Esophagus squamous epithelium (tissue), 5 donors: ENCODE data around the gene SYCE3. TPM values are rescaled to one million over a fixed set of nuclear protein-coding genes. Genes with fewer than 3 reads are reported as not detected.

Experiments used
- DNase-seq: peaks from one replicate; lab custom pipeline; 2025; lab: John Stamatoyannopoulos, UW
- H3K27ac ChIP-seq, 4 donors: fragments of 200-600 bp; sonication (generic); one replicate each; pipeline ENCODE4 v1.5.1; 2016 to 2019; ENCODE audit warnings: mild to moderate bottlenecking in 1 of 4
- H3K27me3 ChIP-seq, 4 donors: fragments of 200-600 bp; sonication (generic); 1 replicate in 3 of 4; 2 replicates in 1 of 4; pipeline versions ENCODE4 v1.5.1 to v1.6.0; 2017 to 2021; ENCODE audit warnings: antibody characterized with exemption in 1 of 4
- H3K36me3 ChIP-seq, 3 donors: fragments of 200-600 bp; sonication (generic); one replicate each; pipeline ENCODE4 v1.5.1; 2016 to 2019
- H3K4me1 ChIP-seq, 3 donors: fragments of 200-600 bp; sonication (generic); one replicate each; pipeline ENCODE4 v1.5.1; 2017 to 2019
- H3K4me3 ChIP-seq, 4 donors: fragments of 200-600 bp; sonication (generic); 1 replicate in 3 of 4; 2 replicates in 1 of 4; pipeline ENCODE4 v1.5.1; 2016 to 2019; ENCODE audit warnings: mild to moderate bottlenecking in 2 of 4, moderate library complexity in 1 of 4
- H3K9me3 ChIP-seq, 3 donors: fragments of 200-600 bp; sonication (generic); one replicate each; pipeline ENCODE4 v1.5.1; 2016 to 2019
- POLR2A ChIP-seq, 4 donors: fragments of 450-650 bp; IDR thresholded peaks; one replicate each; pipeline ENCODE4 v1.6.1; 2017; ENCODE audit warnings: antibody characterized with exemption in 4 of 4, mild to moderate bottlenecking in 4 of 4, moderate library complexity in 3 of 4
- WGBS, 2 donors: methylation state at CpG; one replicate each; pipeline ENCODE4 v1.1.5; 2018; 5-methylcytosine and 5-hydroxymethylcytosine counted together
- intact Hi-C: fragments of 100-400 bp; cut with DNase I; formaldehyde crosslinking; loops from one replicate; pipeline ENCODE4 v1.15.0; 2022
- total RNA-seq, 4 donors: library from RNA; depleted of rRNA; stranded (reverse); fragments of >200 nt; gene quantifications; one replicate each; pipeline ENCODE4 v1.1.0, GENCODE V29; 2016
- TF ChIP-seq, protein P1 (sequence below), 6 experiments: fragments of 450-650 bp in 4 of 6; fragments of 200-600 bp in 2 of 6; sonication (generic) in 2 of 6; IDR thresholded peaks; one replicate each; pipeline ENCODE4 v1.5.1; 2016 to 2019; ENCODE audit warnings: antibody characterized with exemption in 6 of 6, mild to moderate bottlenecking in 4 of 6, moderate library complexity in 4 of 6
- donor health status: DM: yes; HTN: yes; CAD: no.

Gene SYCE3
- total RNA-seq, 4 donors from 2014 or later, result 1.8 TPM; not detected in 3

DNA sequence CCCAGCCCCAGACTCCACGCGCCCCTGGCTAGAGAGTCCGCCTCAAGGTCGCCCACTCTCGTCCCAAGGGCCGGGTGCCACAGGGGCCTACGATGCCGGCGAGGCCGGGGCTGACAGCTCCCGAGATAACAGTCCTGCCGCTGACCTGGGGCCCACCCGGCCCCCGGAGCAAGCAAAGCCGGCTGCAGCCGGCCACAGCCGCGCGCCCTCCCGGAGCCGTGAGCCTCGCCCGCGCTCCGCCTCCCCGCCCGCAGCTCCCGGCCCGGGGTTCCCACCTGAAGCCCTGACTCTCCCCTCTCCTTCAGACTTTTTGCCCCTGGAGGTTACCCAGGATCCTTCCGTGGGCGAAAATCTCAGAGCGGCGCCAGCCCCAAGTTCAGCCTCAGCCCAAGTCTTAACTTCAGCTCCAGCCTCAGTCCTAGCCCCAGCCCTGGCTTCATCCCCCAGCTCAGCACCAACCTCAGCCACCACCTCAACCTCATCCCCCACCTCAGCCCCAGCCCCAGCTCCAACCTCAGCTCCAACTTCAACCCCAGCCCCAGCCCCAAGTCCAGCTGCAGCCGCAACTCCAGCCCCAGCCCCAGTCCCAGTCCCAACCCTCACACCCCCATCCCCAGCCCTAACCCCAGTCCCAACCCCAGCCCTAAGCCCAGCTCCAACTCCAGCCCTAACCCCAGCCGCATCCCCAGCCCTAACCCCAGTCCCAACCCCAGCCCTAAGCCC is 15.3 kb downstream of the SYCE3 start:
- H3K36me3 ChIP-seq, result no peaks in the 10 kb centered on the region
- H3K27ac ChIP-seq, result no peak overlapping the region
- WGBS, 2 donors, result 31 to 67% methylated on average over 5 to 12 of the region's 35 CpGs
- TF ChIP-seq, protein P1, sequence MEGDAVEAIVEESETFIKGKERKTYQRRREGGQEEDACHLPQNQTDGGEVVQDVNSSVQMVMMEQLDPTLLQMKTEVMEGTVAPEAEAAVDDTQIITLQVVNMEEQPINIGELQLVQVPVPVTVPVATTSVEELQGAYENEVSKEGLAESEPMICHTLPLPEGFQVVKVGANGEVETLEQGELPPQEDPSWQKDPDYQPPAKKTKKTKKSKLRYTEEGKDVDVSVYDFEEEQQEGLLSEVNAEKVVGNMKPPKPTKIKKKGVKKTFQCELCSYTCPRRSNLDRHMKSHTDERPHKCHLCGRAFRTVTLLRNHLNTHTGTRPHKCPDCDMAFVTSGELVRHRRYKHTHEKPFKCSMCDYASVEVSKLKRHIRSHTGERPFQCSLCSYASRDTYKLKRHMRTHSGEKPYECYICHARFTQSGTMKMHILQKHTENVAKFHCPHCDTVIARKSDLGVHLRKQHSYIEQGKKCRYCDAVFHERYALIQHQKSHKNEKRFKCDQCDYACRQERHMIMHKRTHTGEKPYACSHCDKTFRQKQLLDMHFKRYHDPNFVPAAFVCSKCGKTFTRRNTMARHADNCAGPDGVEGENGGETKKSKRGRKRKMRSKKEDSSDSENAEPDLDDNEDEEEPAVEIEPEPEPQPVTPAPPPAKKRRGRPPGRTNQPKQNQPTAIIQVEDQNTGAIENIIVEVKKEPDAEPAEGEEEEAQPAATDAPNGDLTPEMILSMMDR (IDR thresholded peaks at IDR 0.05), result no peak
- TF ChIP-seq POLR2A (IDR thresholded peaks at IDR 0.05), result no peak
- DNase-seq, result no peak
- H3K27me3 ChIP-seq, result peaks cover 0 to 69% (median 0%) of the 10 kb centered on the region in 4 donors
- intact Hi-C loops, result no loop called here
- H3K9me3 ChIP-seq, result no peaks in the 10 kb centered on the region
- no peak overlapping the region for H3K4me3 ChIP-seq
- H3K4me1 ChIP-seq, result peaks cover 18 to 68% (median 37%) of the 10 kb centered on the region in 3 donors

DNA sequence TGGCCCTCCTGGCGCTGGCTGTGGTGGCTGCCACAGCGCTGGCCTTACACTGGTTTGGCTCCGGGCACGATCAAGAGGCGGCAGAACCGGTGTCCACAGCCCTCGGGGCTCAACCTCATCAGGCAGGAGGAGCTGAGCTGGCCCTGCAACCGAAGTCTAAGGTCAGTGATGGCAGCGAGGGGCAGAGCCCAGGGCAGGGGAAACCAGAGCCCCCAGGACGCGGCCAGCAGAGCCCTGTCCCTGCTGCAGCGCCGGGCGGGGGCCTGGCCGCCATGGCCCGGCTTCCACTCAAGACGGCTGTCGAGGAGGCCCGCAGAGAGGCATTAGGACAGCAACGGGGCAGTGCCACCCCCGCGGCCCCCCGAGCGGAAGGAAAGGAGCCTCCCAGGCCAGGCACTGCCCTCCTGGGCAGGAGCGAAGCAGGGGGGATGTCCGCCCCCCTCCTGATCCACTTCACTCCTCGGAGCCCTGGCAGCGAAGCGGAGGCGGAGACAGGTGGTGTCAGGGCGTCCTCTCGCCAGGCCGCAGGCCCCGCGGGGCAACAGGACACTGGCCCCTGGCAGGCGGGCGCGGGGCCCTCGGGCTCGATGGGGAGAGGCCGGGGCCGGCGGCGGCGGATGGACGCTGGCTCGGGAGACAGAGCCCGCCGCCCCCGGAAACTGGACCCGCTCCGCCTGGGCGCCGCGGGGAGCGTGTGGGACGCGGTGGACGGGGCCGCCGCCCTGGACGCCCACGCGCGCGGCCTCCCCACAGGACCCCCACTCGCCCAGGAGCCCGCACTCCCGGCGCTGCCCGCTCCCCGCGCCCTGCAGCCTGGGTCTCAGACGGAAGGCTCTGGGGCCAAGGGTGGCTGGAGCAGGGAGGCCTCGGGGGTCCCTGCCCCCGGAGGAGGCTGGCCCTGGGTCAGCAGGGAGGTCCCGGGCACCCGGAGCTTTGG is 16.1 kb downstream of the SYCE3 start:
- 61% methylated on average over 10 of the region's 78 CpGs; no CpG with 5 or more reads in 1 of the 2 donors for WGBS, 2 donors
- no peak for DNase-seq
- TF ChIP-seq, protein P1 (IDR thresholded peaks at IDR 0.05), result no peak
- no peak for TF ChIP-seq POLR2A (IDR thresholded peaks at IDR 0.05)

DNA sequence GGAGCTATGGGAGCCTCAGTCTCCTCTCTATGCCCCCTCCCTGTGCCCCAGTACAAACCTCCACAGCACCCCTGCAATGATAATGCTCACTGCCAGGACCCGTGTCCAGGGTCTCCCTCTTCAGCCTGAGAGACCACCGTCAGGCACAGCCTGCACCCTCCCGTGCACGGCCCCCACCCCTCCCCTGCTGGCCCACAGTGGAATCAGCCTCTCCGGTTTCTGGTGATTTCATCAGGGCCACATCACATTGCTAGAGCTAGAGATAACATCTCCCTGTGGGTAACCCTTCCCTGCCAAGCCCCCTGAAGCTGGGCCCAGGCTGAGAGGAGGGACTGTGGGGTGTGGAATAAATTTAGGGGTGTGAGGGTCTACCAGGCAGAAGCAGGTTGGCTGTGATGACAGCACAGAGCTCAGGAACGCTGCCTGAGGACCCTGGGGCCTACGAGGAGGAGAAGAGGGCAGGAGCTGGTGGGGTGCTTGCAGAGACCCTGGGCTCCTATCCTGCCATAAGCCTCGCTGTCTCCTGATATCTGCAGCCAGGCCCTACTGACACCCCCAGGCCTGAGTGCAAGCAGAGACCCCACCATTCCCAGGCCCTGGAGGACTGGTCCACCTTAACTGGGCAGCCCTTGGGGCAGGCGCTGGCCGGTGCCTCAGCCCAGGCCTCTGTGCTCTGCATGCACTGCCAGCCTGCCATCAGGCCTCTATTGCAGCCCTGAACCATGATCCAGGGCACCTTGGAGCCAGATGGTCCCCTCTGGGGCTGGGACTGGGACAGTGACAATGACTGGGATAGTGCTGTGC is 17.0 kb downstream of the SYCE3 start, which contains the start of gene KLHDC7B:
Gene KLHDC7B, plus strand, starts transcription at position 378 of the 804 bp plus-strand sequence. Its CDS starts 345 bp downstream, at position 723.
- H3K27ac ChIP-seq, result peak within 1 kb of the TSS; percentile 70 to 94 (median 80)
- H3K4me1 ChIP-seq, result peaks cover 18 to 85% (median 49%) of the 10 kb centered on the region in 3 donors
- H3K9me3 ChIP-seq, result no peaks in the 10 kb centered on the region
- peak within 1 kb of the TSS in 1 of 4 donors; percentile 56 for H3K4me3 ChIP-seq
- H3K36me3 ChIP-seq, result no peaks in the 10 kb centered on the region
- WGBS, 2 donors, result 41 to 59% methylated on average over 5 of the region's 10 CpGs
- no peak for TF ChIP-seq POLR2A (IDR thresholded peaks at IDR 0.05)
- TF ChIP-seq, protein P1 (IDR thresholded peaks at IDR 0.05), result peak in 2 of 6 experiments; percentile 16 to 26
- intact Hi-C loops, result no loop called here
- H3K27me3 ChIP-seq, result peaks cover 0 to 59% (median 0%) of the 10 kb centered on the region in 4 donors
- no peak for DNase-seq

More for the DNA sequence above, 16.1 kb downstream of the SYCE3 start:
- H3K9me3 ChIP-seq, result no peaks in the 10 kb centered on the region
- H3K27me3 ChIP-seq, result peaks cover 0 to 67% (median 0%) of the 10 kb centered on the region in 4 donors
- intact Hi-C loops, result no loop called here
- H3K4me1 ChIP-seq, result peaks cover 18 to 76% (median 42%) of the 10 kb centered on the region in 3 donors
- no peak overlapping the region for H3K27ac ChIP-seq
- H3K36me3 ChIP-seq, result no peaks in the 10 kb centered on the region
- H3K4me3 ChIP-seq, result no peak overlapping the region

DNA sequence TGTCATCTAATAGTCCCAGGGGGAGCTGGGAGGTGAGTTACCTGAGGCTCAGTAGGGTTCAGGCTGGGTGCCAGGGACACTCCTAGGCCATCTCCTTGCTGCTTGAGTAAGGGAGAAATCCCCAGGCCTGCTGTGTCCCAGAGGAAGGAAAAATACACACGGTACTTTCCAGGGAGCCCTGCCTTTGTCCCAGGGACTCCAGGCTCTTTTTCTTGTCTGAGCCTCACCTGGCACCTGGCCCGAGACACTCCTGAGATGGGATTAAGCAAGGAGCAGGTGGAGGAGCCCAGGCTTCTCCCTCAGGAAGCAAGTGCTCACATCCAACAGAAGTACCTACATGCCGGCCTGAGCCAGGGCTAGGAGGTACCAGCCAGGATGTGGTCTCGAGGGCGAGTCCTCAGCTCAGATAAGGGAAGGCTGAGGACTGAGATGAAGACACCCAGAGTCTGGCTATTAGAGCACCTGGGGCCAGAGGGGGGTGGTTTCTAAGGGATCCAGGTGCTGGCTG is 17.9 kb downstream of the SYCE3 start:
- TF ChIP-seq, protein P1 (IDR thresholded peaks at IDR 0.05), result no peak
- no peak for TF ChIP-seq POLR2A (IDR thresholded peaks at IDR 0.05)
- H3K27ac ChIP-seq, result peak overlapping the region; percentile 70 to 94 (median 80)
- H3K9me3 ChIP-seq, result no peaks in the 10 kb centered on the region
- H3K27me3 ChIP-seq, result peaks cover 0 to 54% (median 0%) of the 10 kb centered on the region in 4 donors
- intact Hi-C loops, result no loop called here
- peak overlapping the region in 2 of 4 donors; percentile 34 to 56 for H3K4me3 ChIP-seq
- WGBS, 2 donors, result 5 to 40% methylated on average over 1 to 4 of the region's 5 CpGs
- H3K36me3 ChIP-seq, result no peaks in the 10 kb centered on the region
- no peak for DNase-seq
- peaks cover 23 to 94% (median 56%) of the 10 kb centered on the region in 3 donors for H3K4me1 ChIP-seq
